Heart left ventricle (tissue), 16 donors: ENCODE data around the gene RBMX. TPM values are rescaled to one million over a fixed set of nuclear protein-coding genes. Genes with fewer than 3 reads are reported as not detected.
"Not testable (repeated sequence)": the region's sequence is repeated elsewhere in the genome, so short reads cannot be mapped to it uniquely, and the experiment has no call there.

Experiments used
- ATAC-seq, 4 donors: fragments of 200-7000 bp; cut with Tn5 transposase; one replicate each; pipeline ENCODE4 v1.9.1; 2020 to 2022; ENCODE audit warnings: moderate library complexity in 4 of 4, mild to moderate bottlenecking in 3 of 4, moderate number of reproducible peaks in 1 of 4
- DNase-seq, 5 donors: peaks; one replicate each; pipeline ENCODE4 v3.0.0-alpha.2; 2020
- H3K27ac ChIP-seq, 12 donors: fragments of 200-600 bp; sonication (generic) in 4 of 12; one replicate each; pipeline versions ENCODE4 v1.5.0 to v1.8.0; 2016 to 2022; ENCODE audit warnings: mild to moderate bottlenecking in 2 of 12
- H3K27me3 ChIP-seq, 9 donors: fragments of 200-600 bp; sonication (generic) in 2 of 9; one replicate each; pipeline versions ENCODE4 v1.5.1 to v1.8.0; 2016 to 2022; ENCODE audit warnings: mild to moderate bottlenecking in 3 of 9
- H3K36me3 ChIP-seq, 9 donors: fragments of 200-600 bp; sonication (generic) in 2 of 9; one replicate each; pipeline versions ENCODE4 v1.5.0 to v1.8.0; 2018 to 2022; ENCODE audit warnings: mild to moderate bottlenecking in 2 of 9
- H3K4me1 ChIP-seq, 12 donors: fragments of 200-600 bp; sonication (generic) in 4 of 12; one replicate each; pipeline versions ENCODE4 v1.5.0 to v1.8.0; 2016 to 2022; ENCODE audit warnings: mild to moderate bottlenecking in 3 of 12
- H3K4me3 ChIP-seq, 12 donors: fragments of 200-600 bp; sonication (generic) in 4 of 12; one replicate each; pipeline versions ENCODE4 v1.5.0 to v1.8.0; 2017 to 2022; ENCODE audit warnings: mild to moderate bottlenecking in 9 of 12, moderate library complexity in 4 of 12
- H3K9me3 ChIP-seq, 12 donors: fragments of 200-600 bp; sonication (generic) in 4 of 12; one replicate each; pipeline versions ENCODE4 v1.5.0 to v1.8.0; 2016 to 2022; ENCODE audit warnings: mild to moderate bottlenecking in 1 of 12
- POLR2A ChIP-seq, 2 donors: fragments of 450-650 bp; IDR thresholded peaks; one replicate each; pipeline ENCODE4 v1.6.1; 2017; ENCODE audit warnings: antibody characterized with exemption in 2 of 2, mild to moderate bottlenecking in 2 of 2, moderate library complexity in 2 of 2
- WGBS, 4 donors: extraction: QIAGEN DNeasy Blood & Tissue Kit in 2 of 4; methylation state at CpG; one replicate each; pipeline versions ENCODE4 v1.1.5 to v1.1.7; 2013 to 2018; 5-methylcytosine and 5-hydroxymethylcytosine counted together
- intact Hi-C, 10 donors: fragments of 100-400 bp; cut with DNase I; formaldehyde crosslinking; loops; one replicate each; pipeline versions ENCODE4 v1.11.1 to v1.14.2; 2022
- polyA plus RNA-seq, 2 donors: library from polyadenylated mRNA; stranded (reverse); fragments of 200-250 nt; gene quantifications; one replicate each; pipeline ENCODE4 v1.2.3, GENCODE V29; 2013
- total RNA-seq, 9 donors: library from RNA; depleted of rRNA in 2 of 9; stranded (reverse); fragments of >200 nt in 2 of 9; fragmentation: NEBNext Ultra II Directional in 3 of 9; extraction: Animal tissue kit (Norgen Biotek cat#: 25700) in 3 of 9; gene quantifications; one replicate each; pipeline versions ENCODE4 v1.1.0 to v1.2.4, GENCODE V29; 2016 to 2023
- TF ChIP-seq, protein P1 (sequence below), 12 donors: fragments of 200-600 bp; sonication (generic) in 4 of 12; IDR thresholded peaks; one replicate each; pipeline versions ENCODE4 v1.5.0 to v1.8.0; 2018 to 2022; ENCODE audit warnings: antibody characterized with exemption in 12 of 12, mild to moderate bottlenecking in 5 of 12
- donor health status: ischemic (EF 13 %, LVEDD 7.1; RV severe dilation, severe dysfunction).
- donor health status: healthy with polysubstance abuse.
- donor health status: DM: no; HTN: yes; CAD: no.
- donor health status: DM: no; HTN: no; CAD: no.
- donor health status: ischemic (EF 25% LVEDD 6.9; RV normal size, moderate dysfunction).
- donor health status: ischemic (EF 25% LVEDD 5.7; RV mildly dilated, moderate dysfunction).
- donor health status: healthy.
- donor health status: DM: yes; HTN: yes; CAD: no.
- donor health status: ischemic (EF 35%, LVEDD 5.7; RV mildly dilated, moderate dysfunction).
- donor health status: nonischemic (EF 11% LVEDD 7.7; RV severe dilation, severe dysfunction).
- donor health status: DM: yes; HTN: yes; CAD: no.
- donor health status: PGD.
- donor health status: ischemic (EF 29% LVEDD 5.4; RV normal size, mild dysfunction).
- donor health status: nonischemic (EF 23%, LVEDD 6.1; RV moderate dilation, normal function).

The RBMX gene
- total and polyA plus RNA-seq, 11 donors: 60.3 to 182 (median 89.9) TPM

DNA sequence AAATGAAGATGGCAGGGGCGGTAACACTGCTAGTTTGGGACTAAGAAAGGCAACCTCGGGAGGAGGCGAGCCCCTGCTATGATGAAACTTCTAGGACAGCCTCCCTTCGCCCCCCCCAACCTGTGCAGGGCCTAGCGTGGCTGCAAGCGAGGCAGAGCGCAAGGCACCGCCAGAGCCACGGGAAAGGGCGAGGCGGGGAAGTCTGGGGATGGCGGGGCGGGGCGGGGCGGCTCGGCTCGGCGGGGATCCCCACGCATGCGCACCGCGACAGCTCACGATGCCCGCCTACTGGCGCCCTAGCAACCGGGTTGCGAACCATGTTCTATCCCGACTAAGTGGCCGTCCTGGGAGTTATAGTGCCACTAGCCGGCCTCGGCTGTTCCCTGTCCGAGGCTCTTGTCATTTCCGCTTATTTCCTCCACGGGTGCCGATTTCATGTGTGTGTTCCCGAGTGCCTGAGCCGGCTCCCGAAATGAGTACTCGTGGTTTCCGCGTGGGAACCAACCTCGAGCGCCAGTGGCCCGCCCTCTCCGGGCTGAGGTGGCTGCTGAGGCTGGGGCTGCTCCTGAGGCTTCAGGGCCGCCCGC lies 28.7 kb upstream of the RBMX start:
- no peaks in the 10 kb centered on the region for H3K27me3 ChIP-seq
- H3K9me3 ChIP-seq: no peaks in the 10 kb centered on the region
- H3K27ac ChIP-seq: peak overlapping the region; percentile 54 to 87 (median 81)
- no peaks in the 10 kb centered on the region for H3K36me3 ChIP-seq
- DNase-seq (peak; percentile 80 to 86 (median 82)), ATAC-seq (peak; percentile 82 to 90 (median 88))
- H3K4me3 ChIP-seq: peak overlapping the region; percentile 33 to 79 (median 64)
- no peak for TF ChIP-seq POLR2A (IDR thresholded peaks at IDR 0.05)
- TF ChIP-seq, protein P1, sequence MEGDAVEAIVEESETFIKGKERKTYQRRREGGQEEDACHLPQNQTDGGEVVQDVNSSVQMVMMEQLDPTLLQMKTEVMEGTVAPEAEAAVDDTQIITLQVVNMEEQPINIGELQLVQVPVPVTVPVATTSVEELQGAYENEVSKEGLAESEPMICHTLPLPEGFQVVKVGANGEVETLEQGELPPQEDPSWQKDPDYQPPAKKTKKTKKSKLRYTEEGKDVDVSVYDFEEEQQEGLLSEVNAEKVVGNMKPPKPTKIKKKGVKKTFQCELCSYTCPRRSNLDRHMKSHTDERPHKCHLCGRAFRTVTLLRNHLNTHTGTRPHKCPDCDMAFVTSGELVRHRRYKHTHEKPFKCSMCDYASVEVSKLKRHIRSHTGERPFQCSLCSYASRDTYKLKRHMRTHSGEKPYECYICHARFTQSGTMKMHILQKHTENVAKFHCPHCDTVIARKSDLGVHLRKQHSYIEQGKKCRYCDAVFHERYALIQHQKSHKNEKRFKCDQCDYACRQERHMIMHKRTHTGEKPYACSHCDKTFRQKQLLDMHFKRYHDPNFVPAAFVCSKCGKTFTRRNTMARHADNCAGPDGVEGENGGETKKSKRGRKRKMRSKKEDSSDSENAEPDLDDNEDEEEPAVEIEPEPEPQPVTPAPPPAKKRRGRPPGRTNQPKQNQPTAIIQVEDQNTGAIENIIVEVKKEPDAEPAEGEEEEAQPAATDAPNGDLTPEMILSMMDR (IDR thresholded peaks at IDR 0.05): peak in 1 of 12 donors; percentile 6
- intact Hi-C loops: loop anchor here in 2 of 10 donors (2.0 kb wide), 1 partner anchor 28 kb away; the partner anchor contains the start of gene RBMX (in 2 of the 2)
- 0 to 33% (median 16%) methylated on average over 27 to 47 of the region's 47 CpGs for WGBS, 4 donors
- H3K4me1 ChIP-seq: peaks cover 0 to 10% (median 0%) of the 10 kb centered on the region in 12 donors

DNA sequence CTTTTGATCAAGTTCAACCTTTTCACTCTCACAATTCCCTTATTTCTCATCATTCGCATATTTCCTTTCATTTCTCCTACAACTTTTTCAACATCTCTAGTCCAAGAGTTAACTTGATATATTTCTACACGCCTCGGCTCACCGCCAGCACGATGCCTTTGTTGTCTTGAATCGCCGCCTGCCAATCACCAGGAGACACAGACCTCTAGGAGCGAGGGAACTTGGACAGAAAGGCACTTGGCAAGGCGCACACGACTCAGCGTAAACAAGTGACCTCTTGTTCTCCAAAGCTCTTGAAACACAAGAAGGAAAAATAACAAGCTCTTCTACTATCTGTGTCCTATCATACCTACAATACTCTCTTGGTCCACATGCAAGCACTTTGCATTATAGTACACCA lies 27.1 kb upstream of the RBMX start:
- H3K27me3 ChIP-seq: no peaks in the 10 kb centered on the region
- H3K36me3 ChIP-seq: no peaks in the 10 kb centered on the region
- H3K4me1 ChIP-seq: peaks cover 0 to 10% (median 0%) of the 10 kb centered on the region in 12 donors
- no peak for ATAC-seq
- H3K27ac ChIP-seq: no peak overlapping the region
- no peaks in the 10 kb centered on the region for H3K9me3 ChIP-seq
- 62 to 74% (median 73%) methylated on average over 11 of the region's 11 CpGs for WGBS, 4 donors
- intact Hi-C loops: loop anchor here in 2 of 10 donors (2.0 kb wide), 1 partner anchor 27 kb away; the partner anchor contains the start of gene RBMX (in 2 of the 2)
- no peak for TF ChIP-seq POLR2A (IDR thresholded peaks at IDR 0.05)
- TF ChIP-seq, protein P1 (IDR thresholded peaks at IDR 0.05): no peak
- no peak for DNase-seq
- no peak overlapping the region for H3K4me3 ChIP-seq

DNA sequence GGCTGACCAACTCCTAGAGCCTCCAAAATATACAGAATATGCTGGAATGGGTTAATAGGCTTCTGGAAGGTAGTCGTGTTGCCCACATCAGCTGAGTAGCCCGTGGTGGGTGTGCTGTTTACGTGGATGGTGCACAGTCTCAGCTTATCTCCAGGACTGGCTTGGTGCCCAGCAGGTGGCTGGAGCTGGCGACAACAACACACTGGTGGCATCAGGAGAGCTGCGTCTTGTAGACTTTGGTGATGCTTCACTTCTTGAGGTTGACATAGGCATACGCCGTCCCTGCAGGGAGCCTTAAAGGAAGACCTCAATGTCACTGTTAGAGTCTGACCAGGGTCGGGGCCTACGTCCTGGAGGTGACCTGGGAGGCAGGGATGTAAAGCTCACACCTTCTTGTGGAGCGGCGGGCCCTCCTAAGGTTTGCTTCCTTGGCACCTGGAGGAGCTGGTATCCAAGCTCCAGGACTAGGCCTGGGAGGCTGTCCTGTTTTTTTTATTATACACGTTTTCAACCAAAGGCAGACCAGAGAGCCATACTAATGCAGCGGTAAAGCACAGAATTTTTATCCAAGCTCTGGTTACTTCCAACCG lies 26.5 kb upstream of the RBMX start:
- Histone ChIP-seq H3K4me3 (no peak overlapping the region), H3K9me3 (no peaks in the 10 kb centered on the region), H3K27ac (no peak overlapping the region), H3K36me3 (no peaks in the 10 kb centered on the region), H3K27me3 (no peaks in the 10 kb centered on the region), H3K4me1 (peaks cover 0 to 10% (median 0%) of the 10 kb centered on the region in 12 donors)
- WGBS, 4 donors: 71 to 79% (median 75%) methylated on average over 14 of the region's 14 CpGs
- no peak for ATAC-seq
- no peak for DNase-seq
- no peak for TF ChIP-seq POLR2A (IDR thresholded peaks at IDR 0.05)
- TF ChIP-seq, protein P1 (IDR thresholded peaks at IDR 0.05): no peak
- intact Hi-C loops: no loop called here

DNA sequence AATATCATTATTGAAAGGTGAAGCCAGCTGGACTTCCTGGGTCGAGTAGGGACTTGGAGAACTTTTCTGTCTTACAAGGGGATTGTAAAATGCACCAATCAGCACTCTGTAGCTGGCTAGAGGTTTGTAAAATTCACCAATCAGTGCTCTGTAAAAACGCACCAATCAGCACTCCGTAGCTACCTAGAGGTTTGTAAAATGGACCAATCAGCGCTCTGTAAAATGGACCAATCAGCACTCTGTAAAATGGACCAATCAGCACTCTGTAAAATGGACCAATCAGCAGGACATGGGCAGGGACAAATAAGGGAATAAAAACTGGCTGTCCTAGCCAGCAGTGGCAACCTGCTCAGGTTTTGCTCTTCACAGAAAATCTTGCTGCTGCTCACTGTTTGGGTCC lies 23.5 kb upstream of the RBMX start:
- H3K27me3 ChIP-seq, DNase-seq, ATAC-seq, H3K9me3 ChIP-seq, H3K27ac ChIP-seq, H3K4me1 ChIP-seq, H3K36me3 ChIP-seq, H3K4me3 ChIP-seq, intact Hi-C loops: not testable (repeated sequence)
- WGBS, 4 donors: 72 to 95% (median 82%) methylated on average over 4 of the region's 4 CpGs

DNA sequence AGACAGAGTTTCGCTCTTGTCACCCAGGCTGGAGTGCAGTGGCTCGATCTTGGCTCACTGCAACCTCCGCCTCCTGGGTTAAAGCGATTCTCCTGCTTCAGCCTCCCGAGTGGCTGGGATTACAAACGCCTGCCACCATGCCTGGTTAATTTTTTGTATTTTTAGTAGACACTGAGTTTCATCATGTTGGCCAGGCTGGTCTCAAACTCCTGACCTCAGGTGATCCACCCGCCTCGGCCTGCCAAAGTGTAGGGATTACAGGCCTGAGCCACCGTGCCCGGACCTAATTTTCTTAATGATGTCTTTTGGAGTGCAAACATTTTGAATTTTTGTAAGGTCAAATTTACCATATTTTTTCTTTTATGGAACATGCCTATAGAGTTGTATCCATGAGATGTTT lies 19.5 kb upstream of the RBMX start:
- H3K4me1 ChIP-seq, DNase-seq, H3K27me3 ChIP-seq, ATAC-seq, H3K27ac ChIP-seq, H3K9me3 ChIP-seq, H3K4me3 ChIP-seq, intact Hi-C loops, H3K36me3 ChIP-seq: not testable (repeated sequence)
- 80 to 95% (median 89%) methylated on average over 10 of the region's 10 CpGs for WGBS, 4 donors
